GM12865 (cell line): ENCODE measurements around the gene SPTBN4.

ENCODE experiments used
- DNase-seq: peaks from one replicate; pipeline ENCODE4 v3.0.0; 2010; ENCODE audit warnings: low read depth
- H3K4me3 ChIP-seq: 2 replicates; pipeline ENCODE4 v1.5.1; 2011; ENCODE audit warnings: mild to moderate bottlenecking, low read depth, low read length, control low read depth
- CTCF ChIP-seq: IDR thresholded peaks from 2 replicates; pipeline ENCODE4 v1.5.1; 2011; ENCODE audit warnings: low read length, control low read depth, low read depth, inconsistent platforms; ENCODE audit not compliant: insufficient read depth; ENCODE audit errors: missing control alignments

The SPTBN4 gene

GRCh38 chr19:40501599-40501998, 34.8 kb downstream of the SPTBN4 start:
- H3K4me3 ChIP-seq = no peak overlapping the region
- no peak for DNase-seq
- no peak for TF ChIP-seq CTCF

- TF ChIP-seq CTCF = no peak
- DNase-seq = no peak
- no peak overlapping the region for H3K4me3 ChIP-seq
Measured at GRCh38 chr19:40502081-40502480, 35.3 kb downstream of the SPTBN4 start.

GRCh38 chr19:40502647-40503319, 36.0 kb downstream of the SPTBN4 start:
- no peak for DNase-seq
- H3K4me3 ChIP-seq = no peak overlapping the region
- TF ChIP-seq CTCF = no peak

- H3K4me3 ChIP-seq = no peak overlapping the region
- DNase-seq = no peak
- no peak for TF ChIP-seq CTCF
Measured at GRCh38 chr19:40503320-40503695, 36.5 kb downstream of the SPTBN4 start.

- H3K4me3 ChIP-seq = no peak overlapping the region
- no peak for TF ChIP-seq CTCF
- no peak for DNase-seq
Measured at GRCh38 chr19:40506099-40506498, 39.3 kb downstream of the SPTBN4 start.

GRCh38 chr19:40507892-40508291, 41.1 kb downstream of the SPTBN4 start:
- TF ChIP-seq CTCF = no peak
- DNase-seq = no peak

GRCh38 chr19:40508739-40509260, 42.0 kb downstream of the SPTBN4 start:
- H3K4me3 ChIP-seq = no peak overlapping the region
- no peak for TF ChIP-seq CTCF

More at GRCh38 chr19:40507892-40508291, 41.1 kb downstream of the SPTBN4 start:
- no peak overlapping the region for H3K4me3 ChIP-seq

More at GRCh38 chr19:40508739-40509260, 42.0 kb downstream of the SPTBN4 start:
- no peak for DNase-seq
